Activated CD4-positive, alpha-beta T cell treated with anti-CD3 and anti-CD28 coated beads, Interleukin-2, amount 10 ng/mL, durations not matched to agents 24 days and 14 days (primary cell): ENCODE measurements around the gene ZNF423. TPM values are rescaled to one million over a fixed set of nuclear protein-coding genes. Genes with fewer than 3 reads are reported as not detected.

Experiments
- DNase-seq: peaks from one replicate; pipeline ENCODE4 v3.0.0; 2022
- H3K27ac Mint-ChIP-seq: one replicate; pipeline ENCODE4 v1.8.0; 2022; ENCODE audit warnings: mild to moderate bottlenecking, mixed read lengths
- H3K27me3 Mint-ChIP-seq: one replicate; pipeline ENCODE4 v1.8.0; 2022; ENCODE audit warnings: mixed read lengths
- H3K36me3 Mint-ChIP-seq: one replicate; pipeline ENCODE4 v1.8.0; 2022; ENCODE audit warnings: low read depth, mild to moderate bottlenecking, mixed read lengths
- H3K4me1 Mint-ChIP-seq: one replicate; pipeline ENCODE4 v1.8.0; 2021; ENCODE audit warnings: mixed read lengths
- H3K4me3 Mint-ChIP-seq: one replicate; pipeline ENCODE4 v1.8.0; 2022; ENCODE audit warnings: mild to moderate bottlenecking, moderate library complexity, mixed read lengths
- H3K9me3 Mint-ChIP-seq: one replicate; pipeline ENCODE4 v1.8.0; 2021; ENCODE audit warnings: mixed read lengths
- intact Hi-C: fragments of 100-400 bp; cut with micrococcal nuclease; formaldehyde crosslinking; loops from one replicate; pipeline ENCODE4 v1.15.1; 2023
- total RNA-seq: library from RNA; stranded (reverse); gene quantifications from 2 replicates; pipeline ENCODE4 v1.2.3, GENCODE V29; 2022

ZNF423 gene
- total RNA-seq, 1 donor from 2014 or later, result not detected

- H3K36me3 Mint-ChIP-seq, result no peaks in the 10 kb centered on the region
- no peaks in the 10 kb centered on the region for H3K4me1 Mint-ChIP-seq
- DNase-seq, result no peak
- H3K4me3 Mint-ChIP-seq, result no peak overlapping the region
- no peaks in the 10 kb centered on the region for H3K9me3 Mint-ChIP-seq
- H3K27me3 Mint-ChIP-seq, result no peaks in the 10 kb centered on the region
- H3K27ac Mint-ChIP-seq, result no peak overlapping the region
- intact Hi-C loops, result no loop called here
Observed at GRCh38 chr16:49816875-49817274, 39.0 kb downstream of the ZNF423 start.

- no peaks in the 10 kb centered on the region for H3K9me3 Mint-ChIP-seq
- H3K36me3 Mint-ChIP-seq, result no peaks in the 10 kb centered on the region
- no peak overlapping the region for H3K4me3 Mint-ChIP-seq
- H3K27me3 Mint-ChIP-seq, result no peaks in the 10 kb centered on the region
- no peak overlapping the region for H3K27ac Mint-ChIP-seq
- intact Hi-C loops, result no loop called here
- no peaks in the 10 kb centered on the region for H3K4me1 Mint-ChIP-seq
- no peak for DNase-seq
Observed at GRCh38 chr16:49811644-49812334, 44.1 kb downstream of the ZNF423 start.

GRCh38 chr16:49810831-49811230, 45.1 kb downstream of the ZNF423 start:
- no peak overlapping the region for H3K27ac Mint-ChIP-seq
- H3K4me1 Mint-ChIP-seq, result no peaks in the 10 kb centered on the region
- no peaks in the 10 kb centered on the region for H3K9me3 Mint-ChIP-seq
- intact Hi-C loops, result no loop called here
- no peak overlapping the region for H3K4me3 Mint-ChIP-seq
- no peak for DNase-seq
- no peaks in the 10 kb centered on the region for H3K36me3 Mint-ChIP-seq
- H3K27me3 Mint-ChIP-seq, result no peaks in the 10 kb centered on the region

- Mint-ChIP-seq H3K4me3 (no peak overlapping the region), H3K36me3 (no peaks in the 10 kb centered on the region), H3K4me1 (no peaks in the 10 kb centered on the region), H3K9me3 (no peaks in the 10 kb centered on the region), H3K27me3 (no peaks in the 10 kb centered on the region), H3K27ac (no peak overlapping the region)
- DNase-seq, result no peak
- intact Hi-C loops, result no loop called here
Observed at GRCh38 chr16:49809561-49809960, 46.4 kb downstream of the ZNF423 start.

GRCh38 chr16:49809062-49809461, 46.9 kb downstream of the ZNF423 start:
- Mint-ChIP-seq H3K27ac (no peak overlapping the region), H3K9me3 (no peaks in the 10 kb centered on the region), H3K4me3 (no peak overlapping the region), H3K27me3 (no peaks in the 10 kb centered on the region), H3K36me3 (no peaks in the 10 kb centered on the region), H3K4me1 (no peaks in the 10 kb centered on the region)
- DNase-seq, result no peak
- intact Hi-C loops, result no loop called here

DNA sequence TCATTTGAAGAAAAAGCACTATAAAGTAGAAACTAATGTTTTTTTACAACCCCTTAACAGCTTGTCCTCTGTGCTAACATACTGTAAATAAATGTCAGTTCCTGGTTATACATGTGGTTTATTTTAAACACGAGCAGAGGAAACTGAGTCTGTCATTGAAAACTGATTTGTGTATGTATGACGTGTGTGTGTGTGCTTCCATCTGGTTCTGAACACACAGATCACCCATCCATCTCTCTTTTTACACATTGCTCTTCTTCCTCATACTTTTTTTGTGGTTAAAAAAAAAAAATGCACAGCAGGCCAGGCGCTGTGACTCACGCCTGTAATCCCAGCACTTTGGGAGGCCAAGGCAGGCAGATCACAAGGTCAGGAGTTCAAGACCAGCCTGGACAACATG, 49.5 kb downstream of the ZNF423 start:
- H3K4me1 Mint-ChIP-seq, result no peaks in the 10 kb centered on the region
- no peak for DNase-seq
- H3K27me3 Mint-ChIP-seq, result no peaks in the 10 kb centered on the region
- intact Hi-C loops, result no loop called here
- H3K36me3 Mint-ChIP-seq, result no peaks in the 10 kb centered on the region
- H3K9me3 Mint-ChIP-seq, result no peaks in the 10 kb centered on the region
- no peak overlapping the region for H3K4me3 Mint-ChIP-seq
- no peak overlapping the region for H3K27ac Mint-ChIP-seq

DNA sequence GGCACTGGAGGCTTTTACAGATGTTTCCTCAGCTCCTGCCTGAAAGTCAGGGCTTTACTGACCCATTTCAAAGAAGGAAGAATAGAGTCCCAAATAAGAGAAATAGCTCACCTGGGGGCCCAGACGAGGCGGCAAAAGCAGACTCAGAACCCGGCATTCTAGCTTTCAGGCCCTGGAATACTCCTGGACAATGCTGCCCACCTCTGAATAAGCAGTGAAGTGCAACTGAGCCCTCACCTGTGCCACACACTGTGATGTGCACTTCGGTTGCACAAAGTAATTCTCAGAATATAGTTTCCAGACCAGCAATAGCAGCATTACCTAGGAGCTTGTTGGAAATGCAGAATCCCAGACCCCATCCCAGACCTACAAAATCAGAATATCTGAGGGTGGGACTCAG, 54.6 kb downstream of the ZNF423 start:
- DNase-seq, result no peak
- Mint-ChIP-seq H3K27ac (no peak overlapping the region), H3K27me3 (no peaks in the 10 kb centered on the region), H3K9me3 (no peaks in the 10 kb centered on the region), H3K4me1 (no peaks in the 10 kb centered on the region), H3K36me3 (no peaks in the 10 kb centered on the region), H3K4me3 (no peak overlapping the region)
- intact Hi-C loops, result no loop called here

DNA sequence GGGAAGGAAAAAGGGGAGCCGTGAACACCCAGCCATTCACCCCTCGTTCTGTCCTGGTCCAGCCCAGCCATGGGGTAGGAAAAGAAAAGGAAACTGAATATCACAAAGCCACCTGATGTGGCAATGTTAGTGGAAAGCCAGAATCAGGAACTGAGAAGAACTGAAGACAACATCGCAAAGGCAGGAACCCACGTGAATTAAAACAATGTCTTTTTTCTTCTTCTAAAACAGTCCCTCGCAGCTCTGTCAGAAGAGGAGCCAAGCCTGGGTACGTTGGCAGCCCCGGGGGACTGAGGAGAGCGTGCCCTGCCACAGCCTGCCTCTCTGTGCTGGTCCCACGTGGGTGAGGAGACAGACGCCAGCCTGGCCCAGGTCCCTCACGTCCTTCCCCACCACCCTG, 55.0 kb downstream of the ZNF423 start:
- no peaks in the 10 kb centered on the region for H3K9me3 Mint-ChIP-seq
- no peaks in the 10 kb centered on the region for H3K27me3 Mint-ChIP-seq
- H3K4me3 Mint-ChIP-seq, result no peak overlapping the region
- H3K36me3 Mint-ChIP-seq, result no peaks in the 10 kb centered on the region
- H3K4me1 Mint-ChIP-seq, result no peaks in the 10 kb centered on the region
- DNase-seq, result no peak
- intact Hi-C loops, result no loop called here
- H3K27ac Mint-ChIP-seq, result no peak overlapping the region

DNA sequence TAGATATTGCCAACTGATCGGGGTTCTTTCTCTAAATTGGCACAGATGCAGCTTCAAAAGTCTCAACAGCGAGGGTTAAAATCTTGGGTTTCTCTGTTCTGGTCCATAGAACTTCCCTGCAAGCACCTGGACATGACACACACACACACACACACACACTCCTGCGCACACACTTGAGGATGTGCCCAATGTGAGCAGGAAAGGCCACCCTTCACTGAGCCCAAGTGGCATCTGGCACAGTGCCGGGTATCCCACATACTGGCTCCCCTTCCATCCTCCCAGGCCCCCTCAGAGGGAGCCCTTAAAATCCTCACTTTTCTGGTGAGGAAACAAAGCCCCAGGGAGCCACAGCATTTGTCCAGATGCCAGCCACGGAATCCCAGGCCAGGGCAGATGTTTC, 55.5 kb downstream of the ZNF423 start:
- intact Hi-C loops, result no loop called here
- no peak overlapping the region for H3K4me3 Mint-ChIP-seq
- no peak for DNase-seq

DNA sequence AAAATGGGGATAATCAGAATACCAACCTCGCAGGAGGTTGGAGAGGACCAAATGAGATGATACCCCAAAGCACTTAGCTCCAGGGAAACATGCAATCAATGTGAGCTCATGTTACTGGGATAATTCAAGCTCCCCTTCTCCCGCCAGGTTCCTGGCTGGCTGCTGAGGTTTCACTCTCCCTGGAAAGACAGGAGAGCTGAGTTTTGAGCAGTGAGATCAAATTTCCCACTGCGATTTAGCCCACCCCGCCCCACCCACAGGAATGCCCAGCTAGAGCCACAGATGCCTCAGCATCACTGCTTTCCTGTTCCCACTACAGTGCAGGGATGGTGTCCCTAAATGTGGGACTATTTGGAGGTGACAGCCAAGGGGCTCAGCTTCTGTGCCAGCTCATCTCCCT, 56.7 kb downstream of the ZNF423 start:
- Mint-ChIP-seq H3K4me1 (no peaks in the 10 kb centered on the region), H3K27me3 (peaks cover 1% of the 10 kb centered on the region), H3K27ac (no peak overlapping the region), H3K9me3 (no peaks in the 10 kb centered on the region), H3K4me3 (no peak overlapping the region), H3K36me3 (no peaks in the 10 kb centered on the region)
- DNase-seq, result no peak
- intact Hi-C loops, result no loop called here

More for the DNA sequence above, 55.5 kb downstream of the ZNF423 start:
- no peaks in the 10 kb centered on the region for H3K27me3 Mint-ChIP-seq
- no peaks in the 10 kb centered on the region for H3K4me1 Mint-ChIP-seq
- no peaks in the 10 kb centered on the region for H3K36me3 Mint-ChIP-seq
- H3K9me3 Mint-ChIP-seq, result no peaks in the 10 kb centered on the region
- H3K27ac Mint-ChIP-seq, result no peak overlapping the region

GRCh38 chr16:49795513-49795912, 60.4 kb downstream of the ZNF423 start:
- peaks cover 1% of the 10 kb centered on the region for H3K27me3 Mint-ChIP-seq
- no peaks in the 10 kb centered on the region for H3K36me3 Mint-ChIP-seq
- intact Hi-C loops, result no loop called here
- no peak overlapping the region for H3K4me3 Mint-ChIP-seq
- no peak overlapping the region for H3K27ac Mint-ChIP-seq
- DNase-seq, result no peak
- H3K9me3 Mint-ChIP-seq, result no peaks in the 10 kb centered on the region
- no peaks in the 10 kb centered on the region for H3K4me1 Mint-ChIP-seq

- Mint-ChIP-seq H3K36me3 (no peaks in the 10 kb centered on the region), H3K4me3 (no peak overlapping the region), H3K4me1 (no peaks in the 10 kb centered on the region), H3K9me3 (no peaks in the 10 kb centered on the region), H3K27ac (no peak overlapping the region), H3K27me3 (peaks cover 1% of the 10 kb centered on the region)
- no peak for DNase-seq
- intact Hi-C loops, result no loop called here
Observed at GRCh38 chr16:49793244-49793643, 62.7 kb downstream of the ZNF423 start.

GRCh38 chr16:49789616-49790015, 66.3 kb downstream of the ZNF423 start:
- no peak overlapping the region for H3K27ac Mint-ChIP-seq
- no peak for DNase-seq
- no peaks in the 10 kb centered on the region for H3K9me3 Mint-ChIP-seq
- H3K36me3 Mint-ChIP-seq, result no peaks in the 10 kb centered on the region
- no peak overlapping the region for H3K4me3 Mint-ChIP-seq
- H3K27me3 Mint-ChIP-seq, result peaks cover 1% of the 10 kb centered on the region
- H3K4me1 Mint-ChIP-seq, result no peaks in the 10 kb centered on the region
- intact Hi-C loops, result no loop called here

DNA sequence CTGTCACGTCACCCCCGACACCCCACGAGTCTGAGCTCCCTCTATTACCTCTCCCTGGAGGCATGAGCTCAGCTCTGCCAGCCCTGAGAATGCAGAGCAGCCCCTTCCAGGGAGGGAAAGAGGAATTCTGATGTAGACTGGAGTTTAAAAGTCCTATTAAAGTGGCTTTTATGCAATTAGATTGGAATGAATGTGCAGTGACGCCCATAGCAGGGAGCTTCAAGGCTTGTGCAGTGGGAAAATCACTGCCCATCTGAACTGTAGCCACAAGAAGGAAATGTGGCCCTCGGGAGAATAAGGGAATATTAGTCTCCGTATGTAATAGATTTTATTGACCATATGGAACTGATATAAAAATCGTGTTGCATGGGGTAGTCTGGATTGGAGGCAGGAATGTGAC, 66.9 kb downstream of the ZNF423 start:
- no peaks in the 10 kb centered on the region for H3K27me3 Mint-ChIP-seq
- no peaks in the 10 kb centered on the region for H3K36me3 Mint-ChIP-seq
- H3K4me3 Mint-ChIP-seq, result no peak overlapping the region
- no peak for DNase-seq
- no peak overlapping the region for H3K27ac Mint-ChIP-seq
- H3K4me1 Mint-ChIP-seq, result no peaks in the 10 kb centered on the region
- intact Hi-C loops, result no loop called here
- H3K9me3 Mint-ChIP-seq, result no peaks in the 10 kb centered on the region

- intact Hi-C loops, result no loop called here
- H3K27me3 Mint-ChIP-seq, result no peaks in the 10 kb centered on the region
- H3K4me3 Mint-ChIP-seq, result no peak overlapping the region
- H3K36me3 Mint-ChIP-seq, result no peaks in the 10 kb centered on the region
- no peaks in the 10 kb centered on the region for H3K9me3 Mint-ChIP-seq
- H3K27ac Mint-ChIP-seq, result no peak overlapping the region
- H3K4me1 Mint-ChIP-seq, result no peaks in the 10 kb centered on the region
- no peak for DNase-seq
Observed at GRCh38 chr16:49788572-49788971, 67.3 kb downstream of the ZNF423 start.
